ENCODE data around the gene SPRR2B.

- TF ChIP-seq CTCF (IDR thresholded peaks at IDR 0.05; ENCODE audit: poor library complexity, severe bottlenecking) (no peak), REST (IDR thresholded peaks at IDR 0.05; ENCODE audit: borderline replicate concordance) (no peak)
Measured at GRCh38 chr1:153030895-153031294, 40.5 kb downstream of the SPRR2B start, which contains the start of gene SPRR1B.
